Left renal pelvis (tissue), 4 donors: ENCODE measurements around the gene QRICH1. TPM values are rescaled to one million over a fixed set of nuclear protein-coding genes. Genes with fewer than 3 reads are reported as not detected.

Experiments used
- DNase-seq, 4 donors: peaks; one replicate each; pipeline ENCODE4 v3.0.0-alpha.2; 2013; ENCODE audit warnings: low read depth in 4 of 4, low spot score in 3 of 4
- polyA plus RNA-seq, 4 donors: library from polyadenylated mRNA; unstranded; fragments of 120-200 nt; gene quantifications; one replicate each; pipeline ENCODE4 v1.2.1, GENCODE V29; 2013; ENCODE audit not compliant: insufficient read length in 4 of 4

The QRICH1 gene, protein sequence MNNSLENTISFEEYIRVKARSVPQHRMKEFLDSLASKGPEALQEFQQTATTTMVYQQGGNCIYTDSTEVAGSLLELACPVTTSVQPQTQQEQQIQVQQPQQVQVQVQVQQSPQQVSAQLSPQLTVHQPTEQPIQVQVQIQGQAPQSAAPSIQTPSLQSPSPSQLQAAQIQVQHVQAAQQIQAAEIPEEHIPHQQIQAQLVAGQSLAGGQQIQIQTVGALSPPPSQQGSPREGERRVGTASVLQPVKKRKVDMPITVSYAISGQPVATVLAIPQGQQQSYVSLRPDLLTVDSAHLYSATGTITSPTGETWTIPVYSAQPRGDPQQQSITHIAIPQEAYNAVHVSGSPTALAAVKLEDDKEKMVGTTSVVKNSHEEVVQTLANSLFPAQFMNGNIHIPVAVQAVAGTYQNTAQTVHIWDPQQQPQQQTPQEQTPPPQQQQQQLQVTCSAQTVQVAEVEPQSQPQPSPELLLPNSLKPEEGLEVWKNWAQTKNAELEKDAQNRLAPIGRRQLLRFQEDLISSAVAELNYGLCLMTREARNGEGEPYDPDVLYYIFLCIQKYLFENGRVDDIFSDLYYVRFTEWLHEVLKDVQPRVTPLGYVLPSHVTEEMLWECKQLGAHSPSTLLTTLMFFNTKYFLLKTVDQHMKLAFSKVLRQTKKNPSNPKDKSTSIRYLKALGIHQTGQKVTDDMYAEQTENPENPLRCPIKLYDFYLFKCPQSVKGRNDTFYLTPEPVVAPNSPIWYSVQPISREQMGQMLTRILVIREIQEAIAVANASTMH
- 10 to 100 TPM; 68.9 to 85.1 (median 82.4) TPM for polyA plus RNA-seq

DNA sequence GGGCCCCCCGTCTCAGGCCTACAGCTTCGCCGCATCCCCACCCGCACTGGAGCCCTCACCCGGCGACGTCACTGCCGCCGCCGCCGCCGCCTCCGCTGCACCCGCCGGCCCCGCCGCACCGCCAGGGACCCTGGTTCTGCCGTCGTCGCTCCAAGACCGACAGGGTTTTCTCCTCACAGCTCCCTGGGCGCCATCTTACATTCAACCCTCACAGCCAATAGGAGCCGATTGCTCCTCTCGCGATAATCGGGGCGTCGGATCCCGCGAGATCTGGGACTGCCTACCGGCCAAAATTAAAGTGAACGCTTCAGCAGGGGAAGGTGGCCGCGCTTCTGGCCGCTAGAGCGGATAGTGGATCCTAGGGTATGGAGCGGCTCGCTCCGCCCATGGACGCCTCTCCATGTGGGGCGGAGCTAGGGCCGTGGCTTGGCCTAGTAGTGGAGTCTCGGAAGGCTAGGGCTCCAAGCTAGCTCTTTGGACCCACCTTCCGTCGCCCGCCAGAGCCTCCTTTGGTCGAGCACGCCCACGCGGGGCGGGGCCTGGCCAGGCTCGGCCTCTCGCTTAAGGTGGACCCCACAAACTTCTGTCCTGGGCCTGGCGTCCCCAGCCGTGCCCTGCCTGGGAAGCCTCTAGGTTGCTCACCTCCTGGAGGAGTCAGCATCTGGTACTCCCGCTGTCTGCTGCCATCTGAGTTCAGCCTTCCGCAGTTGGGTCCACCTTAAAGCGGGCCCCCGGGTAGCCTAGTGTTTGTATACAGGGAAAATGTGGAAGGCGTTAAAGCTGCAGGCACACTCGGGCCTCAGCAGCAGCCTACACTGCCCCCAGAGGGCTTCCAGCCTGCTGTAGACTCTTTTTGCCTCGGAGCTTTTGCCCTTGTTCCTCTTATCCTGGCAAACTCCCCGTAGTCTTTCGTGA is at the start of gene QRICH1:
TSS of gene QRICH1 (minus strand) at position 219 of the 915 bp plus-strand sequence. CDS start 17,054 bp downstream, outside the sequence.
- DNase-seq, result peak; percentile 94 to 98 (median 98)

DNA sequence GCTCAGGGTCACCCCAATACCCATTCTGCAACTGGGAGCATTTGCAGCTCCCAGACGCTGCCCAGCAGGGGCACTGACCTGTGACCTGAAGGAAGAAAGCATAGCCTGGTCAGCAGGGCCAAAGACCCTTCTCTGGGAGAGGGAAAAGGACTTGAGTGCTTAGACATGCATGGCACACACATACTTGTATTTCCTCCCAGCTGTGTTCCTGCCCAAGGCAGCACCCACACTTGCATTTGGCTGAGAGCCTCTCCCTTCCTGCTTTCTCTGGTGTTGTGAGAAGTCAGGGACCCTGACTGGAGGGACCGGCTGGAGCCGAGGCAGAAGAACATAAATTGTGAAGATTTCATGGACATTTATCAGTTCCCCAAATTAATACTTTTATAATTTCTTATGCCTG is 46.2 kb upstream of the QRICH1 start:
- no peak for DNase-seq

DNA sequence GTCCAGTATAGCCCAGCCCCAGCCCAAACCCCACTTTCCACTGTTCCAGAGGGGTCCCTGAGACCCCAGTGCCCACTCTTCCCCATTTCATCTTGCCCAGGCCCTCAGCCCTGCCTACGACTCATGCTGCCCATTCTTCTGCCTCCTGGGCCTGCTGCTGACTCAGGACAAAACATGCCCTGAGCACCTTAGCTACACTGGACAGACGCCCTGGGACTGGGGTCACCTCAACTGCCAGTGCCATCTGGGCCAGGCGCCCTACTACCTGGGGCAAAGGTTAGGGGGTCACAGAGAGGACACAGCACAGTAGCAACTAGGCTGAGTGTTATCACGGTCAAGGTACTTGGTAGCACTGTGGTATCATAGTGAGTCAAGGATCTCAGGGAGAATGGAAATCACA is 41.6 kb upstream of the QRICH1 start:
- DNase-seq, result no peak

DNA sequence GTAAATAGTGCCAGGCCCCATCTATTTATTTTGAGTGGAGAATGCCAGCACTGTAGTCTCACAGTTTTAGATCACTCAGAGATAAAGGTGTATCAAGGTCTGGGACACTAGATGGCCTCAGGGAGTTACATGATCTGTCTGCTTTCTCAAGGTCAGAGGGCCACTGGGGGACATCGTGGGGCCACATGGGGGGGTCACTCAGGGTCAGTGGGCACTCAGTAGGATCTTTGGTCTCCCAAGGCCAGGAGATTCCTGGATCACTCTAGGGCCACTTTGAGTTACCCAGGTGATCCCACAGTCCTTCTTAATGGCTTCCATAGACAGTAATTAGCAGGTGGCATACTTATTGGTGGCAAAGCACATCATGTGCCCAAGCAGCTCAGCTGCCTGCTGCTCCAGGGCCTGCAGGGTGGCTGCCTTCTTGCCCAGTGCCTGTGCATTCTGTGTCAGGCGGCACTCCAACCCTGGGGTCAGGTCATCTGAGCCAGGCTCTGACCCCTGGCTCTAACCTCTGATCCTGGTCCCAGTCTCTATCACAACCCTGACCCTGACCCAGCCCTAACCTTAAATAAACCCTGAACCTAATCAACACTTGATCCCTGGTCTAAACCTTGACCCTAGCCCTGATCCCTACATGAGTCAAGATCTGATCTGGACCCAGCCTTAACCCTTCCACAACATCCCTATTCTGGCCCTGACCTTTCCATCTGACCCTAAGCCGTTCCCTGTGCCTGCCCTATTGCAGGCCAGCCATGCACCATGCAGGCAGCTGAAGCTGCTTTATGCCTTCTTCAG is 40.8 kb upstream of the QRICH1 start:
- no peak for DNase-seq

DNA sequence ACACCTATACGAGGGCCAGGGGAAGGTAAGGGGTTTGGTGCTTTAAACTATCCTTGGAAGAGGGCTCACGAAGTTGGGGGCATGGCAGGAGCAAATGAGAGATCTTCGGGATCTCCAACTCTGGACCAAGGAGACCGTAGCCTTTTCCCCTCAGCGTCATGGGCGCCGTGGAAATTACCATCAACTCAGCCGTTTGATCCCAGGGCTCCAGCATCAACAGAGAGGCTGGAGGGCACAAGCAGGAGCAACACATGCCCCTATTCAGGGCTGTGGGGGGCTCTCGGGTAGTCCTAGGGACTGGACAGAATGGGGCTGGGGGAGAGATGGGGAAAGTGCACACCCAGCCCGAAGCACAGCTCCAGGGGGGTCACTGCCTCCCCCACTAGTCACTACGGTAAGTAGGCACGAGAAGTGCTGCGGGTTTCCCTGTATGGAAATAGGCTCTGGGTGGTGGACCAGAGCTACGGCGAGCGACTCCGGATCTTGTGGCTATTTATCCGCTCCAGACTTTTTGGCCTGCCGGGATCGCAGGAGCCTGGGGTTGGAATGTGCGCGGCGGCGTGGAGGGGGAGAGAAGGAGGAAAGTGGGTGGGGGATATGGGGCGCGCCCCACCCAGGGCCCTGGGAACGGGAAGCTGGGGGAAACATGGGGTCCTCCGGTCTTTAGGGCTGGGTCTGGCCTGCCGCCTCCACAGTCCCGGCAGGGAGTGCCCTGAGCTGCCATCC is 39.5 kb upstream of the QRICH1 start:
- DNase-seq, result peak; percentile 78 to 88 (median 83)

DNA sequence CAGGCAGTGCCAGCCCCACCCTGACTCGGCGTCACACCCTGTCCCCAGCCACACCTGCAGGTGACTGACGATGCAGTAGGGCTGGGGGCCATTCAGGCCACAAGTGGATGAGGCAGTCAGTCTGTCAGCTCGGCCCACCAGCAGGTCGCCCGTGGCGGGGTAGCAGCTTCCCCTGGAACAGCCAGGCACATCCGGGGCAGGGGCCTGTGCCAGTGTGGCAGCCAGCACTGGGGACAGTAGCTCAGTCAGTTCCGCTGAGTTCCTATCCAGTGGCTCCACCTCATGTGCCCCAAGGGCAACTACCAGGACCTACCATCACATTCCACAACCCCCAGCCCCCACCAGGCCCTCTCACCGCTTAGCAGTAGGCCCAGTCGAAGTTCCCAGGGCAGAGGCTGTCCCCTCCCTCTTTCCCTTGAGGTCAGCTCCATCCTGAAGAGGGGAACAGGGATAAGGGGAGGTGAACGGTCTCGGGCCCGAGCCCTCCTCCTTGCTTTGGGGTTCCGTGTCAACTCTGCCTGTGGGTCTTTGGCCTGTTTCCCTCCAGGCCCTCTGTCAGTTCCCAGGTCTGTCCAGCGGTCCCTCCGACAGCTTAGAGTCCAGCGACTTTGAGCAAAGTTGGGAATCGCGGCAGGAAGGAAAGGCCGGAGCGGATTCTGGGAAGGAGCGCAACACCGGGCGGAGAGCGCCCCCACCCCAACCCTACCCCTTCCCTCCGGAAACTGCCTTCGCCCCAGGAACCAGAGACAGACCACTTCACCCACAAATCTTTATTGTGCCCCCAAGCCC is 38.8 kb upstream of the QRICH1 start, which contains the start of gene LAMB2:
TSS of gene LAMB2 (minus strand) at position 614 of the 789 bp plus-strand sequence. CDS start at position 431, 183 bp downstream.
- DNase-seq, result peak; percentile 68 to 78 (median 72)

DNA sequence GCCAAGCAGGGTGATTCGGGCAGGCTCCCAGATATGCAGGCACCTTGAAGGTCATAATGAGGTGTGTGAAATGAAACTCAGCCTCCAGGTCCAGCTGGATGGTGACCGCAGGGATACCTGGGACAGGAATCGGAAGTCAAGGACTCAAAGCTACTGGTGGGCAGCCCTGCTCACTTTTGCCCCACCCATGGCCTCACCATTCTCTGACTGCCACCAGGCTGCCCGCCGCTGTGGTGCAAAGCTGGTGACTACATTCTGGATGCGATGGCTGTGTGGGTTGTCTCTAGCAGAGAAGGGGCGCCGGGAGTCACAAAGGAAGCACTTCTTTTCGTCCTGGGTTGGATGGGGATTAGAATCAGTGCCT is 38.2 kb upstream of the QRICH1 start:
- DNase-seq, result no peak

DNA sequence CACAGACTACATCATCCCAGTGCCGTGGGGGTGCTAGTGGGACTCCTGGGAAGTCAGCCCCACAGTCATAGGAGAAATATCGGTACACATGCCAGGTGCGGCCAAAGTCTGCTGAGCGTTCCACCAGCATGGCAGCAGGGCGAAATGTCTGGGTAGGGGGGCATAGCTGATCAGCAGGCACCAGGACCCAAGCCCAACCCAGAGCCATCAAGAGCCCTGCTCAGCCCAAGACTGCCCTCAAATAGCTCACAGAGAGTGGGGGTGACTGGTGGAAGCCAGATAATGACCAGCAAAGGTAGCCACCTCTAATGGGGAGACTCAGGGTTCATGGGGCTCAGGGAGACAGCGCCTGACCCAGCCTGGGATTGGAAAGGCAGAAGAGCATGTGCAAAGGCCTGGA is 37.7 kb upstream of the QRICH1 start:
- no peak for DNase-seq

DNA sequence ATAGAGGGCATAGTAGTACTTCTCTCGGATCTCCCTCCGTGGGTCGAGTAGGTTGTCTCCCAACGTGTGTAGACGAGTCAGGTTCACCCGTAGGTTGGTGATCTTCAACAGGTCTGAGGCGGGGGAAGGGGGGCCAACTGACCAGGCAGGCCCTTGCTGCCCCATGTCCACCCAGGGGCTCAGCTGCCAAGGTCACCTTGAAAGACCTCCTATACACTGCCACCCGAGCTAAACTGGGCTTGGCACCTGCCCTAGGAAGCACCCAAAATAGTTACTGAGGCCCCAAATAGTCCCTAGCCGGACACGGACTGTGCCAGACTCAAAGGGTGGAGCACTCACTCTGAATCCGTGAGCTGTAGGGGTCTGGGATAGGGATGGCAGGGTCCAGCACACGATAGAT is 37.2 kb upstream of the QRICH1 start:
- DNase-seq, result no peak

DNA sequence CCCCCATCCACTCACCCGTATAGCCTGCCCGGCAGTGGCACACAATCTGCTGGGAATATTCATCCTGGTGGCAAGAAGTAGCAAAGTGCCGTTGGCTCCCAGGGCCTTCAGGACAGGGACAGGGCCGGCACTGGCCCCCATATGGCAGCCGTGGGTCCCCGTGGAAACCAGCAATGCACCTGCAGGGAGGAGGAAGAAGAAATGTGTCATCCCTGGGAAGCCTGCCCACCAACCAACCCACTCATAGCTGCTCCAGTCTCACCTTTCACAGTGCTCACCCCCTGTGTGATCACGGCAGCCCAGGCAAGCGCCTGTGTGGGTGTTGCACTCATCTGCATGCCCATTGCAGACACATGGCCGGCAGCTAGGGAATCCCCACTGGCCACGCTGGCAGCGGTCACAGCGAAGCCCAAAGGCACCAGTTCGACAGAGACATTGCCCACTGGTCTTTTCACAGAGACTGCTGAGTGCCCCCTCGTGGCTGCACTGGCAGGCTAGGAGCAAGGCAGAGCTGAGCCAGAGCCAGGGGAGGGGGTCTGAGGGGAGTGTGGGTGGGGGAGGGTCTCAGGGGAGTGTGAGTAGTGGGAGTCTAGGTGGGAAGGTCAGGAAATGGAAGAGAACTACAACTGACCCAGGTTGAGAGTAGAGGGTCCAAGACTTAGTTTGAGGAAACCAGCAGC is 31.3 kb upstream of the QRICH1 start:
- DNase-seq, result no peak

DNA sequence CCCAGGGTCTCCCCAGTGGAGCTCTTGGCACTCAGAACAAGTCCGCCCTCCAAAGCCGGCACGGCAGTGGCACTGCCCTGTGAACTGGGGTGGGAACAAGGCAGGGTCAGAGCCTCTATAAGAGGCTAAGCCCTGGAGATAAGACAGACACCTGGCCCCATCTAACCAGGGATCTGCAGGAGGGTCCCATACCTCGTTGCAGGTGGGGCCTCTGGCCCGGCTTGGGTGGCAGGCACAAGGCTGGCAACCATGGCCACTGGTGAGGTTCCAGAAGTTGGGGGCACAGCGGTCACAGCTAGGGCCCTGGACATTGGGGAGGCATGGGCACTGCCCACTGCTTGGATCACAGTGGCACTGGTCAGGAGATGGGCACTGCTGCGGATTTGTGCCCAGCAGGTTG is 30.3 kb upstream of the QRICH1 start:
- no peak for DNase-seq

DNA sequence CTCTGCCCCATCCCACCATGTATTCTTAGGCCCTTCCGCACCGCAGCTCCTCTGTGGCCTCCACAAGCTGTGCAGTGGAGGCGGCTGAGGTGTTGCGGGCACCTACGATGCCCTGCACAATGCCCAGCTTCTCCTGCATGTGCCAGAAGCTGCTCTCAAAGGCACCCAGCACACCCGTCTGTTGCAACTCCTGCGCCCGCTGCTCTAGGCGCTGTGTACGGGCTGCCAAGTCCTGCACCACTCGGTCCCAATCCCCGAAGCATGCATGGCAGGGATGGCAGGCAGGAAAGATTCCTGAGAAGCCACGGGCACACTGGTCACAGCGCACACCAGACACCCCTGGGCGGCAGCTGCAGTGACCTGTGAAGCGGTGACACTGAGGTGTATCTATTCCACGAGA is 29.8 kb upstream of the QRICH1 start:
- no peak for DNase-seq

DNA sequence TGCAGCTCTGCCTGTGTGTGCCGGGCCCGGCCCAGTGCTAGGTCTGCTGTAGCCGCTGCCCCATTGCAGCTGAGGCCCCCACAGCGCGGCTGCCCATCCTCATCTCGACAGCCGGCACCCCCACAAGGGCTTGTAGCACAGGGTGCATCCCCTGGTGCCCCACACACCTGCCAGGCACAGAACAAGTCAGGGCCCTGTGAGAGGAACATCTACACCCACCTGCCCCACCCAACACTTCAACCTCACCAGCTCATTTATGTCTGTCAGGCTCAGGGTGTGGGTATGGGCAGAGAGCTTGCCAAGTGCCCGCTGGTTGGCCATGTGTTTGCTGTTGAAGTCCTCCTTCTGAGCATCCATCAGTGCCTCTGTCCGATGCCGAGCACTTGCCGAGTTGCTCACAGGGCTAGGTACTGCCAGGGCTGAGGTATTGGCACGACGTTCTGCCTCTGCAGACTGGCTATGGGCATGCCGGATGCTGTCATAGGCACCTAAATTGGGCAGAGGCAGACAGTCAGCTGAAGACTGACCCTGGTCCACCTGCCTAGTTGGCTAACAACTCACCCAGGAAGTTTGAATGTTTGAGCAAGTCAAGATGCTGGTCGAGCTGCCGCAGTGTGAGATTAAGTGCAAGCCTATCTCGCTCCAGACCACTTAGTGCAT is 29.1 kb upstream of the QRICH1 start:
- DNase-seq, result no peak

DNA sequence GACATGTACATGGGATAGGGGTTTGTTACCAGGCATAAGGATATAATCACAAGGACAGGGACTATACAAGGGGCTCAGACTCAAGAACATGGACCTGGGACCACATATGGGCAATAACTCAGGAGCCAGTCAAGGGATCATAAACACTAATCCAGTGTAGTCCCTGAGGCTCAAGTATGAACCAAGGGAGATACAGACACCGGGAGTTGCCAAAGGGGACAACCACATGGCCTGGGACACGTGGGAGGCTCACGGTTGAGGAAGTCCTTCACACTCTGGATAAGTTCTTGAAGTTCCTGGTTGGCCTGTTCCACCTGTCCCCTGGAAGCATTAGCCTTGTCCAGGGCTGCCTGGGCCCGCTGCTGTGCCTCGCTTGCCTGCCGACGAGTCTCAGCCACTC is 28.6 kb upstream of the QRICH1 start:
- no peak for DNase-seq

DNA sequence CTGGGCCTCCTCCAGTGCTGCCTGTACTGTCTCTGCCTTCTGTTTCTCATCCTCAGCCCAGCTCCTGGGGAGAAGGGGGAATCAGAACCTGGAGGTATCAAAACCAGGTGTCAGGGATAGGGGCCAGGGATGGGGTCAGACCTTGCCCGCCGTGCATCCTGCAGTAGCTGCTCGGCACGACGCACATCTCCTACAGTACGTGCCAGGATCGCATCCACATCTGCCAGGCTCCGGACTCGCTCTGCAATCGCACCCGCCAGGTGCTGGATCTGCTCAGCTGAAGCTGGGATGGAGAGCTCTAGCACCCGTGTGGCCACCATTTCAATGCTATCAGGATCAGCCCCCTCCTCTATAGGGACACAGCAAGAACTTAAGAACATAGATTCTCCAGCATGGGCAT is 28.2 kb upstream of the QRICH1 start:
- no peak for DNase-seq

DNA sequence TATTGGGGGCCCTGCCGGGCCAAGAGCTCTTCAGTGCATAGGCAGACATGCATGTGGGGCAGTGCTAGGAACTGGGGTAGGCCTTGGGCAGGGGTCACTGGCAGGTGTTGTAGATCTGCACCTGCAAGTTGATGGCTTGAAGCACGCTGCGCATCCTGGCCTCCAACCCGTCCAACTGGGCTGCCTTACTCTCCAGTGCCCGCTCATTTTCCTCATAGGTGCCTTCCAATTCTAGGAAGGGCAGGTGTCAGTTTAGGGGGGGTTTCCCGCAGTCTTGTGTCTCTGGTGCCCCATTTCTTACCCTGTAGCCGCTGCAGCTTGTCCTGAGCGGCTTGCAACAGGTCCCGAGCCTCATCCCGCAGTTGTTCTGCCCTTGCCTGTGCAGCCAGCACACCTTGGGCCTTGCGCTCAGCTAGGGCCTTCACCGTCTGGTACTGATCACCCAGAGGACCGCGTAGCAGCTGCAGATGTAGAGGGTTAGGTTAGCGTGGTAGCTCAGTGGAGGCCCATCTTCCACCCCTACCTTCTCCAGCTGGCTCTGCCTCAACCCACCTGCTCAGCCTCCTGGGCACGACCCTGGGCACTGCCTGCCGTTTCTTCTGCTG is 27.4 kb upstream of the QRICH1 start:
- DNase-seq, result no peak
